ENCODE results near the gene ZDHHC11. TPM values are rescaled to one million over a fixed set of nuclear protein-coding genes. Genes with fewer than 3 reads are reported as not detected.
"Not testable (repeated sequence)": the region's sequence is repeated elsewhere in the genome, so short reads cannot be mapped to it uniquely, and the experiment has no call there.

Gene ZDHHC11
- total RNA-seq, 1 experiment from 2014 or later: 2.2 TPM

DNA sequence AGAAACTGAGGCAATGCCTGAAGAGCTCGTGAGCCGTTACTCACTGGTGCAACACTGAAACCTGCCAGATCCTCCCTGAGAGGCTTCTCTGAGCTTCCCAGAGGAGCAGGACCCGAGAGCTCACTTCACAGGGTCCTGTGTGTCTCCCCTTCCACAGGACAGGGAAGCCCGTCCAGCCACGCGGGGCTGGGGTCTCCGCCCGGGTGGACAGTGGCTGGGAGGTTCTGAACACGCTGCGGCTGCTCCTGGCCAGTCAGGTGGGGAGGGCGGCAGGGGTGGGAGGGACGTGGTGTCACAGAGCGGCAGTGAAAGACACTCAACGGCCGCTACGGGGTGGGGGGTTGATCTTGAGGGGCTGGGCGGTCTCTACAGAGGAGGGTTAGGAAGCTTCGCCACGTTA is 290 bp upstream of the ZDHHC11 start:
- no peak for DNase-seq (ENCODE audit: low read depth)
- in situ Hi-C loops (cut with HindIII; ENCODE audit: low pct_unique_long_range_greater_than_20kb, low sequenced_read_pairs): no loop called here

DNA sequence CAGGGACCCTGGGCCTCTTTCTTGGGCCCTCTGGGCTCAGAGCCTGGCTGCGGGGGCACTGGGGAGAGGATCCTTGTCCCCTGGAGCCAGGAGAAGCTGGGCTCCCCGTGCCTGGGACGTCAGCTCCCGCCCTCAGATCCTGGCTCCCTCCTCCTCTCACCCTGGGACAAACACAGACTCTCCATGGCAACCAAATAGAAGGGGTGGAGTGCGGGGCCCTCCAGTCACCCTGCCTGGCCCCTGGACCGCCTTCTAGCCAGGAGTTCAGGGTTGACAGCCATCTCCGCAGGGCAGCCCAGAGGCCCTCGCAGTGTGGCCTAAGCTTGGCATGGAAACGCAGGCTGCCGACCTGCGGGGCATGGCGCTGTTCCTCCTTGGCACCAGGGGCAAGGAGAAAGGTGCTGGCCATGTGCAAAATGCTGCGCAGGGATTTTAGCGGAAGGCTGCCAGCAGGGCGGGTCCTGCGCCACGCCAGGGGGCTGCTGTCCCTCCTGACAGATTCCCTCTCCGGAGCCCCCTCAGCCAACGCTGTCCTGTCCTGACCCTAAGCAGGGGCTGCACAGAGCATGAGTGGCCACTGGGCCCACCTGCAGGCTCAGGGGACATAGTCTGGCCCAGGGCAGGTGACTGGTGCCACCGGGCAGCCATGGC is 1.0 kb downstream of the ZDHHC11 start:
- DNase-seq (ENCODE audit: low read depth): no peak
- in situ Hi-C loops (cut with HindIII; ENCODE audit: low pct_unique_long_range_greater_than_20kb, low sequenced_read_pairs): no loop called here

DNA sequence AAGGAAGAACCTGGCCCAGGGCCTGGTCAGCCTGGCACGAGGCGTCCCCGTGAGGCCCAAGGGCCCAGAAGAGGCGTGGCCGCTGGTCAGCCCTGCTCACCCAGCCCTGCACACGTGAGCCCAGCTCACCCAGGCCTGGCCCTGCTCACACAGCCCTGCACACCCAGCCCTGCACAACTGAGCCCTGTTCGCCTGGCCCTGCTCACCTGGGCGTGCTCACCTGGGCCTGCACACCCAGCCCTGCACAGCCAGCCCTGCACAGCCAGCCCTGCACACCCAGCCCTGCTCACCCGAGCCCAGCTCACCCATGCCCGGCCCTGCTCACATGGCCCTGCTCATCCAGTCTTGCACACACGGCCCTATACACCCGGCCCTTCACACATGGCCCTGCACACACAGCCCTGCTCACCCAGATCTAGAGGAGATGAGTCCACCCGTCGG is 2.1 kb downstream of the ZDHHC11 start:
- in situ Hi-C loops (cut with HindIII; ENCODE audit: low pct_unique_long_range_greater_than_20kb, low sequenced_read_pairs): no loop called here
- no peak for DNase-seq (ENCODE audit: low read depth)

DNA sequence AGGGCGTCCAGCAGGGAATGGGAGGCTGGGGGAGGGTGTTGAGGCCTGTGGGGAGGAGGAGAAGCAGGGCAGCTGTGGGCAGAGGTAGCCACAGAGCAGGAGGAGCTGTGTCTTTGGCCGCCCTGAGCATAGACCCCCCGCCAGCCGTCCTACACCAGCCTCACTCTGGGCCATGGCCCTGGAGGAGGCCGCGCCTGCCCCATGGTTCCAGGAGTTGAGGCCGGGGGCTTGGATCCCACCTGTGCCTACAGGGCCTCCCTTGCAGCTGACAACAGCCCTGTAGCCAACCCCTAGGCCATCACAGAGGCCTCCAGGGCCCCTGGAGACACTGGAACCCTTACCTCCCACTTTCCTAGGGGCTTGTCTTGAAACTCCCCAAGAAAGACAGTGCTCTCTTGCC is 3.0 kb downstream of the ZDHHC11 start:
- in situ Hi-C loops (cut with HindIII; ENCODE audit: low pct_unique_long_range_greater_than_20kb, low sequenced_read_pairs); DNase-seq (ENCODE audit: low read depth): not testable (repeated sequence)

DNA sequence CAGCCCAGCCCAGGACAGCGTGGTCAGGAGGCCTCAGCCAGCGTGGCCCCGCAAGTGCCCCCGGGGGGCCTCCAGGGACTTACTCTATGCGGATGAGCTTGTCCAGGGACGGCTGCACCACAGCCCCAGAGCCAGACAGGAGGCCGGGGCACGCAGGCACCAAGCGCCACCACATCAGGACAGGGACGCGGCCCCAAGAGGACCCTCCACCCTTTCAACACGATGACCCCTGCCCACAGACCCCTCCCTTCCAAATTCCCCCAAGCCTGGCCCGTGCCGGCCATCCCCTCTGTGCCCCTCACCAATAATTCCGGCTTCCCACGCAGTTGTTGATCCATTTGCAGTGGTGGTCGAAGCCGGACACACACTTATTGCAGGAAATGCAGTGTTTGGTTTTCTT is 3.6 kb downstream of the ZDHHC11 start:
- in situ Hi-C loops (cut with HindIII; ENCODE audit: low pct_unique_long_range_greater_than_20kb, low sequenced_read_pairs): not testable (repeated sequence)

DNA sequence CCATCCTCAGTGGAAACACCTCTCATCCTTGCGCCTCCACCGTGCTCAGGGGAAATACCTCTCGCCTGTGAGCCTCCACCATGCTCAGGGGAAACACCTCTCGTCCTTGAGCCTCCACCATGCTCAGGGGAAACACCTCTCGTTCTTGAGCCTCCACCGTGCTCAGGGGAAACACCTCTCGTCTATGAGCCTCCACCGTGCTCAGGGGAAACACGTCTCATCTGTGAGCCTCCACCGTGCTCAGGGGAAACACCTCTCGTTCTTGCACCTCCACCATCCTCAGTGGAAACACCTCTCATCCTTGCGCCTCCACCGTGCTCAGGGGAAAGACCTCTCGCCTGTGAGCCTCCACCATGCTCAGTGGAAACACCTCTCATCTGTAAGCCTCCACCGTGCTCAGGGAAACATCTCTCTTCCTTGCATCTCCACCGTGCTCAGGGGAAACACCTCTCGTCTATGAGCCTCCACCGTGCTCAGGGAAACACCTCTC is 4.1 kb downstream of the ZDHHC11 start:
- DNase-seq (ENCODE audit: low read depth); in situ Hi-C loops (cut with HindIII; ENCODE audit: low pct_unique_long_range_greater_than_20kb, low sequenced_read_pairs): not testable (repeated sequence)

More for the DNA sequence above, 3.6 kb downstream of the ZDHHC11 start:
- DNase-seq (ENCODE audit: low read depth): not testable (repeated sequence)

DNA sequence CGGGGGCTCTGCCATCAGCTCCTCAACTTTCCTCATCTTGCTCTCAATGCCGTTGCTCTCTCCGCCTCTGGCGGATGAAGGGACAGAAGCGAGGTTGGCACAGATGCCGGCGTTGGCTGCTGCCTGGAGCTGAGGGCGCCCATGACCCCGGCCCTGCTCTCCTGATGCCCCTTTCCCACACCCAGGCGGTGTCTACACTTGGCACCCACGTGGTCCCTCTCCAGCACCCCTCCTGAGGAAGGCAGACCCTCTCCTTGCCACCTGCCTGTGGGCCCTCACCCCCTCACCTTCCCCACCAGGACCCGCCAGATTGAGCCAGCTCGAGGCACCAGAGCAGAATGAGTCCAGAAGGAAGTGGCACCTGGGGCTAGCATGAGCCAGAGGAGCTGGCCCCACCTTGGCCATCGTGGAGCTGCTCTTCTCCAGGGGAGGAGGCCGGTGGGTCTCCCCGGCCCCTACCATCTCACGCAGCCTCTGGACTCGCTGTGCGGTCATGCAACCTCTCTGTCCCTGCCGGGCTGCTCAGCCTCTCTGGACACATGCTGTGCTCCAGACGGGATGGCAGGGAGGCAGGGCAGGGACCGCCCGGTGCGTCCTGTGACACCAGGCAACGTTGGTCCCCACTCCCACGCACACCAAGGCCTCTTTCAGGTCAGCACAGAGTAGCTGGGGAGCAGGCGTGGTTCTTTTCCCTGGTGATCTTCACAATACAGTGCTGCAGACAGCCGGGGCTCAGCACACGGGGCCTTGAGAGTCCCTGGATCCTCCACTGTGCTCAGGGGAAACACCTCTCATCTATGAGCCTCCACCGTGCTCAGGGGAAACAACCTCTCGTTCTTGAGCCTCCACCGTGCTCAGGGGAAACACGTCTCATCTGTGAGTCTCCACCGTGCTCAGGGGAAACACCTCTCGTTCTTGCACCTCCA is 4.8 kb downstream of the ZDHHC11 start:
- in situ Hi-C loops (cut with HindIII; ENCODE audit: low pct_unique_long_range_greater_than_20kb, low sequenced_read_pairs); DNase-seq (ENCODE audit: low read depth): not testable (repeated sequence)

DNA sequence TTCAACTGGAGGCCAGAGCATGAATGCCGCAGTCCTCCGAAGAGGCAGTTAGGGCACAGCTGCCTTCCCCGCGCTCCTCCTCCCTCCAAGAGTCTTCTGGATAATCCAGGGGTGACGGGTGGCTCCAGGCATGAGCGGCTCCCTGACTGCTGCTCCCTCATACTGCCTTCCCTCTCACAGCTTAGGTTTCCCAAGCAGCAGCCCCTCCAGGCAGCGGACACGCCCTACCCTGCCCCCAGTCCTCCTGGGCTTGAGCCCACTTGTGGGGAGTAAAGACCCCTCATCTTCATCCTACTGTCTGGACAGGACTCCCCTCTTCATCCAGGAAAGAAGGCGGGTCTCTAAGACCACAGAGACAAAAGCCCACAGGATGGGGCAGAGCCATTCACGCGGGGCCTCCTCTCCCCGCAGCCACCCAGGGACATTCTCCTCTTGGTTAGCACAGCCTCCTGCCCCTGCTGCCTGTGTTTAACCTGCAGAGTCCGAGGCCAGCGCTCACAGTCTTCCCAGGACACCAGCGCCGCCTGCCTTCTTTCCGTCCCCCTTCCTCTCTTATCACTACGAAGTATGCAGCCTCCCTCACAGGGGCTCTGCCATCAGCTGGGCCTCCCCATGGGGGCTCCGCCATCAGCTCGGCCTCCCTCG is 5.6 kb downstream of the ZDHHC11 start:
- not testable (repeated sequence) for DNase-seq (ENCODE audit: low read depth)

DNA sequence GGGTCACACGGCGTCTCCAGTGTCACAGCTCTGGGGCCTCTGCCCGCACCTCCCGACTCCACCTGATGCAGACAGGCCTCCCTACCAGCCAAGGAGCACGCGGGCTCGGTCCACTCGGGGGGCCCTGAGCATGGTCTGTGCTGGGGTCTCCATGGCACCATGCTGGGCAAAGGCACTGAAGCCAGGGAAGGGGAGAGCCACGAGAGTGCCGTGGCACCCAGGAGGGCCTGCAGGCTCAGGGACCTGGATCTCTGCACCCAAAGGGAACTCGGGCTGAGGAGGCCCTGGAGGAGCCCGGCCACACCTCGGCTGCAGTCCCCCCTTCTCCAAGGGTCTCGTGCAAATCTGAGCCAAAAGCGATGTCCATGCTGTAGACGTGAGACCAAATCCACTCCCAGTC is 6.4 kb downstream of the ZDHHC11 start:
- DNase-seq (ENCODE audit: low read depth); in situ Hi-C loops (cut with HindIII; ENCODE audit: low pct_unique_long_range_greater_than_20kb, low sequenced_read_pairs): not testable (repeated sequence)

More for the DNA sequence above, 5.6 kb downstream of the ZDHHC11 start:
- in situ Hi-C loops (cut with HindIII; ENCODE audit: low pct_unique_long_range_greater_than_20kb, low sequenced_read_pairs): not testable (repeated sequence)

DNA sequence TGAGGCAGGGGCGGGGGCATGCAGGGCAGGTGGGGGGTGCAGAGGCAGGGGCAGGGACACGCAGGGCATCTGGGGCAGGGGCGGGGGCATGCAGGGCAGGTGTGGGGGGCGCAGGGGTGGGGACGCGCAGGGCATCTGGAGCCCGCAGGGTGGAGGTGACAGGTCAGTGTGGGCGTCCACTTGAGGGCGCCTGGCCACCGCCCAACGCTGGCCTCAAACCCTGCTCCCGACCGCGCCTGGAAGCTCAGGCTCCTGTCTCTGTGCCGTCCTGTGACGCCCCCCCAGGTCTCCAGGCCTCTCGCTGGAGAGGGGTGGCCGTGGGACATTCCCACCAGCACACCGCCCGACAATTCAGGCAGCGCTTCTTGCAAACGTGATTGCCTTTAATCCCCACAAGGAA is 6.9 kb downstream of the ZDHHC11 start:
- in situ Hi-C loops (cut with HindIII; ENCODE audit: low pct_unique_long_range_greater_than_20kb, low sequenced_read_pairs); DNase-seq (ENCODE audit: low read depth): not testable (repeated sequence)

DNA sequence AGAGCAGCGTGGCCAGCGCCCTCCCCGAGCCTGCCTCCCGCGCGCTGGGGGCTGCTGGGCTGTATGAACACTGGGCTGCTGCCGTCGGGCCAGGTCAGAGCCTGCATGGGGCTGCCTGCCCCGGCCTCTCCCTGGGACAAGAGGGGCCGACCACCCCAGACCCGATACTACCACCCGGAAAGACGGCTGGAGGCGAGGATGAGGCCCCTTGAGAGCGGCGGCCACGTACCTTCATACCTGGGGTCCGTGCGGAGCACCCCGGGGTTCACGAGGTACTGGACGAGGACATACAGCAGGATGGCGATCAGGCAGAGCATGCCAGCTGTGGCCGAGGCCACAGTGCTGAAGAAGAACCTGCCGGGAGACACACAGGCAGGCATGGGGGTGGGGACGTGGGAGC is 7.4 kb downstream of the ZDHHC11 start:
- in situ Hi-C loops (cut with HindIII; ENCODE audit: low pct_unique_long_range_greater_than_20kb, low sequenced_read_pairs); DNase-seq (ENCODE audit: low read depth): not testable (repeated sequence)

DNA sequence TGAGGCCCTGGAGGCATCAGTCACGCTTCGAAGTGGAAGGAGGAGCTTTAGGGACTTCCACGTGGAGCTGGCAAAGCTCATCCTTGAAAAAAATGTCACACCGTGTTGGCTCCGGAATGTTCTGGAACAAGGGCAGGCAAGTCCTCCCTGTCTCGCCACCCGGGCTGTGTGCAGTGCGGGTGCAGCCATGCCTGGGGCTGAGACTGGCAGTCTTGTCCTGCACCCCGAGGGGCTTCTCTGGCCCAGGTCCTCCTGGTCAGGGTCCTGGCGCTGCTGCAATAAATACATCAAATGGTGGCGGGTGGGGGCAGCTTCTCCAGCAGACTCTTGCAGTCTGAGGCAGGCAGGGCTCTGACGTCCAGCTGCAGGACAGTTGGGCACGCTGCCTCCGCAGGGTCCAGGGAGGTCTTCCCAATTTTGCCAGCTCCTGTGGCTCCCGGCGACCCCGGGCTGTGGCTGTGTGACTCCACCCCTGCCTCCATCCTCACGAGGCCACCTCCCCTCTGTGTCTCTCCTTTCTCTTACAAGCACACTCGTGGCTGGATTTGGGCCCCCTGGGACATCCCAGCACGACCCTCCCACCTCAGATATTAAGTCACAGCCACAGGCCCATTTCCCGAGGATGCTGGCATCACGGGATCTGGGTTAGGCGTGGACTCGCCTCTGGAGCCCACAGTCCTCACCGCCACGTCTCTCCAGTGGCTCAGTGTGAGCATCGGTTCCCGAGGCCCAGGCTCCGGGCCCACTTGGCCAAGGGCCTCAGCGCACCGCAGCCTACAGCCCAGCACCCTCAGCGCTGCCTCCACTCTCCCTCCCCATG is 8.2 kb downstream of the ZDHHC11 start:
- in situ Hi-C loops (cut with HindIII; ENCODE audit: low pct_unique_long_range_greater_than_20kb, low sequenced_read_pairs); DNase-seq (ENCODE audit: low read depth): not testable (repeated sequence)

DNA sequence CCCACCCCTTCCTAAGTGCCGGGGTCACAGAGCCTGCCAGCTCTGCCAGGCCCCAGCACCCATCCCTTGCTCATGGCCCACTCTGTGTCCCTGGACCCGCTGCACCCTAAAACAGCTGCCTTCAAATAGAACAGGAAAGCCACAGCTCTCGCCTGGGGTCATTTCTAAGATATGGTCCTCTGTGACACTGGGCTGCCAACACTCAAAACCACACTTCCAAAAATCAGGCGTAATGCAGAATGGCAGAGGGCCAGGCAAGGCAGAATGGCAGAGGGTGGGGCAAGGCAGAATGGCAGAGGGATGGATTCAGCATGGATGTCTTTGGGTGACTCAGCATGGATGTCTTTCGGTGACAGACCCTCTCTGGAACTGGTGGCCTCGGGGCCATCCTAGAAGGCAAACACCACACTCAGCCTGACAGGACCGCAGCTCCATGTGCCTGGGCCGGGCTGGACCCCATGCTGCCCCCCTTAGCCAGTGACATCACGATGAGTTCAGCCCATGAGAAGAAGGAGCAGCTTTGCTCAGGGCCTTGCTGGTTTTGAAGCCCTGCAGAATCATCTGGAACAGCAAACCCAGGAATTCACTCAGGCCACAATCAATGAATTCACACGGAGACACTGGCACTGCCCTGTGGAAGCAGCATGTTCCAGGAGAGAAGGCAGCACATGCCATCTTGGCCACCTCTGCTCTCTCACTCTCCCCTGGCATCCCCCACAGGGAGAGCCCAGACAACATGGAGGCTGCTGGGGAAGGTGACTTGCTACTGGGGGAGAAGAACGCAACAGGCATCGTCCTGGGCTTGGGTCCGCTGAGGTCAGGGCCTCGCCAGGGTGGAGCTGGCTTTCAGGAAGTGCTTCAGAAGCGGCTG is 9.0 kb downstream of the ZDHHC11 start:
- DNase-seq (ENCODE audit: low read depth); in situ Hi-C loops (cut with HindIII; ENCODE audit: low pct_unique_long_range_greater_than_20kb, low sequenced_read_pairs): not testable (repeated sequence)

DNA sequence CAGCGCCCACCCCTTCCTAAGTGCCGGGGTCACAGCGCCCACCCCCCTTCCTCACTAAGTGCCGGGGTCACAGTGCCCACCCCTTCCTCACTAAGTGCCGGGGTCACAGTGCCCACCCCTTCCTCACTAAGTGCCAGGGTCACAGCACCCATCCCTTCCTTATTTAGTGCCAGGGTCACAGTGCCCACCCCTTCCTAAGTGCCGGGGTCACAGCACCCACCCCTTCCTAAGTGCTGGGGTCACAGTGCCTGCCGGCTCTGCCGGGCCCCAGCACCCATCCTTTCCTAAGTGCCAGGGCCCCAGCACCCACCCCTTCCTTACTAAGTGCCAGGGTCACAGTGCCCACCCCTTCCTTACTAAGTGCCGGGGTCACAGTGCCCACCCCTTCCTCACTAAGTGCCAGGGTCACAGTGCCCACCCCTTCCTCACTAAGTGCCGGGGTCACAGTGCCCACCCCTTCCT is 9.8 kb downstream of the ZDHHC11 start:
- in situ Hi-C loops (cut with HindIII; ENCODE audit: low pct_unique_long_range_greater_than_20kb, low sequenced_read_pairs): not testable (repeated sequence)

DNA sequence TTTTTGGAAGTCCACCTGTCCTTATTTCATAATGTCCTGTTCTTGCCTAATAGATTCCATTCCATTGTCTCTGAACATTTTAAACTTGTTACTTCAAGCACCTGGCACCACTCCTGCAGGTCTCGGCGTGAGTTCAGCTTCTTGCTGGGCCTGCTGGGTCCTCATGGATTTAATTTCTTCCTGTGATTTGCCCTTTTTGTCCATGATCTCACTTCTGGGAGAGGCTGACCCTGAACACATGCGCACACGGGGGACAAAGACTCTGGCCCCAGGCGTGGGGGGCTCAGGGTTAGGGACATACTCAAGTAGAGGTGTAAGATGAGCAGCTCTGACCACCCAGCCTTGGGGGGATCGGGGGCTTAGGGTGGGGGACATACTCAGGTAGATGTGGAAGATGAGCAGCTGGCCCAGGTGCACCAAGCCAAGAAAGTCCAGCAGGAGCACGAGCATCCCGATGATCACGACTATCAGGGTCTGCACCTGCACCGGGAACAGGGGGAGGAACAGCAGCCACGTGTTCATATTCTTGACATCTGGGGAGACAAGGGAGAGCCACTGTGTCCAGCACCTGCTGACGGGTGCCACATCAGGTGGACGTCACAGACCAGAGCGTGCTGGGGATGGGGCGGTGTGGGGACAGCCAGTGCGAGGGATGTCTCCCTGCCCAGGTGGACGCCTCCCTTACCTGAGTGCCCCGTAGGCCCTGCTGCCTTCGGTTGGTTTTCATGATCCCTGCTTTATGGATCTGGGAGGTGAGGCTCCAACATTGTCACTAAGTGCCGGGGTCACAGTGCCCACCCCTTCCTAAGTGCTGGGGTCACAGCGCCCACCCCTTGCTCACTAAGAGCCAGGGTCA is 10.4 kb downstream of the ZDHHC11 start:
- DNase-seq (ENCODE audit: low read depth); in situ Hi-C loops (cut with HindIII; ENCODE audit: low pct_unique_long_range_greater_than_20kb, low sequenced_read_pairs): not testable (repeated sequence)

More for the DNA sequence above, 9.8 kb downstream of the ZDHHC11 start:
- not testable (repeated sequence) for DNase-seq (ENCODE audit: low read depth)

DNA sequence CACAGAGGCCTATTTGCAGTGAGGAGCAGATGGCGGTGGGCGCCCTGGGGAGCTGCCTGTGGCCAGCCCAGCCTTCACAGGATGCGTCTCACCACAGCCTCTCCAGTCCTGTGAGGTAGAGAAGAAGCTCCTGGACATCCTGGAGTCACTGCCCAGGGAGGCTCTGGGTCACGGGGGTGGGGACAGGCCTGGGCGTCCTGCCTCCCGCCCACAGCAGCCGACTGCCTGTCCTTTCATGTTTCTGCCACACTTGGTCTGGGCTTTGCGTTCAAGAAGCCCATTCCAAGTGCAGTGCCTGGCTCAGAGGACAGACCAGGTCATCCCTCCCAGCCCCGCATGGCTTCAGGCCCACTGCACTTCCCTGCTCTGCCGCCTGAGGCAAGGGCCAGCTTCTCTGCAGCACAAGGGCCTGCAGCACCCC is 12.3 kb downstream of the ZDHHC11 start:
- DNase-seq (ENCODE audit: low read depth); in situ Hi-C loops (cut with HindIII; ENCODE audit: low pct_unique_long_range_greater_than_20kb, low sequenced_read_pairs): not testable (repeated sequence)

All from Caki2 (cell line).